ENCODE measurements around the gene DIPK1B. TPM values are rescaled to one million over a fixed set of nuclear protein-coding genes. Genes with fewer than 3 reads are reported as not detected.

DIPK1B gene
- total RNA-seq, 1 experiment from 2014 or later, result 13.3 TPM

- no peaks in the 10 kb centered on the region for H3K36me3 ChIP-seq
- no peak overlapping the region for H3K4me3 ChIP-seq
- H3K27me3 ChIP-seq, result 0 out of 2 replicates have a peak, but pooled peaks cover 3% of the 10 kb centered on the region
- peaks cover 7% of the 10 kb centered on the region; the same call in 1 of the 2 replicates for H3K9me3 ChIP-seq
- no peak for DNase-seq
Observed at GRCh38 chr9:136773386-136774044, 61.1 kb downstream of the DIPK1B start.

Other genes starting within 250 kb of the DIPK1B start
- gene SEC16A, start 229.5 kb upstream of the DIPK1B start, total RNA-seq (2014; rRNA removed; shearing (Covaris generic); ENCODE audit: low replicate concordance), result 4.3 and 7.5 TPM in 2 replicates
- gene NOTCH1, start 166.5 kb upstream of the DIPK1B start, total RNA-seq (2014; rRNA removed; shearing (Covaris generic); ENCODE audit: low replicate concordance), result 4.4 and 4.7 TPM in 2 replicates
- 24.5 and 25.9 TPM in 2 replicates for gene EGFL7, start 49.7 kb upstream of the DIPK1B start, total RNA-seq (2014; rRNA removed; shearing (Covaris generic); ENCODE audit: low replicate concordance)
- gene AGPAT2, start 25.1 kb upstream of the DIPK1B start, total RNA-seq (2014; rRNA removed; shearing (Covaris generic); ENCODE audit: low replicate concordance), result 58.8 and 116 TPM in 2 replicates
- not detected in 2 replicates for gene LCN10, start 30.4 kb downstream of the DIPK1B start, total RNA-seq (2014; rRNA removed; shearing (Covaris generic); ENCODE audit: low replicate concordance)
- not detected in 2 replicates for gene LCN6, start 36.0 kb downstream of the DIPK1B start, total RNA-seq (2014; rRNA removed; shearing (Covaris generic); ENCODE audit: low replicate concordance)
- gene LCN8, start 45.7 kb downstream of the DIPK1B start, total RNA-seq (2014; rRNA removed; shearing (Covaris generic); ENCODE audit: low replicate concordance), result not detected in 2 replicates
- not detected in 2 replicates for gene LCN15, start 51.9 kb downstream of the DIPK1B start, total RNA-seq (2014; rRNA removed; shearing (Covaris generic); ENCODE audit: low replicate concordance)
- 53.9 and 57.5 TPM in 2 replicates for gene TMEM141, start 78.8 kb downstream of the DIPK1B start, total RNA-seq (2014; rRNA removed; shearing (Covaris generic); ENCODE audit: low replicate concordance)
- gene CCDC183, start 83.8 kb downstream of the DIPK1B start, total RNA-seq (2014; rRNA removed; shearing (Covaris generic); ENCODE audit: low replicate concordance), result not detected in 2 replicates
- 67.4 and 101 TPM in 2 replicates for gene RABL6, start 95.4 kb downstream of the DIPK1B start, total RNA-seq (2014; rRNA removed; shearing (Covaris generic); ENCODE audit: low replicate concordance)
- 0.82 TPM in 1 of 2 replicates, not detected in the other for gene AJM1, start 129.9 kb downstream of the DIPK1B start, total RNA-seq (2014; rRNA removed; shearing (Covaris generic); ENCODE audit: low replicate concordance)
- gene PHPT1, start 136.8 kb downstream of the DIPK1B start, total RNA-seq (2014; rRNA removed; shearing (Covaris generic); ENCODE audit: low replicate concordance), result 47.1 and 74.1 TPM in 2 replicates
- 0.44 and 0.63 TPM in 2 replicates for gene MAMDC4, start 139.8 kb downstream of the DIPK1B start, total RNA-seq (2014; rRNA removed; shearing (Covaris generic); ENCODE audit: low replicate concordance)
- gene EDF1, start 153.7 kb downstream of the DIPK1B start, total RNA-seq (2014; rRNA removed; shearing (Covaris generic); ENCODE audit: low replicate concordance), result 402 and 494 TPM in 2 replicates
- gene TRAF2, start 173.9 kb downstream of the DIPK1B start, total RNA-seq (2014; rRNA removed; shearing (Covaris generic); ENCODE audit: low replicate concordance), result 27.6 and 46.5 TPM in 2 replicates
- gene FBXW5, start 232.2 kb downstream of the DIPK1B start, total RNA-seq (2014; rRNA removed; shearing (Covaris generic); ENCODE audit: low replicate concordance), result 66.3 and 88.3 TPM in 2 replicates
- gene C8G, start 232.7 kb downstream of the DIPK1B start, total RNA-seq (2014; rRNA removed; shearing (Covaris generic); ENCODE audit: low replicate concordance), result not detected in 2 replicates
- gene LCN12, start 239.7 kb downstream of the DIPK1B start, total RNA-seq (2014; rRNA removed; shearing (Covaris generic); ENCODE audit: low replicate concordance), result not detected in 2 replicates